C4-2B (cell line): ENCODE measurements around the gene ACVR1B.

ENCODE experiments used
- CTCF ChIP-seq: fragments of 450-650 bp; conservative IDR thresholded peaks from 2 replicates; pipeline ENCODE4 v1.5.1; 2017; ENCODE audit warnings: mild to moderate bottlenecking
- ZFX ChIP-seq: fragments of 450-650 bp; IDR thresholded peaks from 2 replicates; pipeline ENCODE4 v1.6.1; 2017

GRCh38 chr12:51948066-51948465 is 3.4 kb upstream of the ACVR1B start:
- no peak for TF ChIP-seq CTCF
- no peak for TF ChIP-seq ZFX
